Osteocyte (in vitro differentiated cells): Measurements from ENCODE around the gene DPP10. TPM values are rescaled to one million over a fixed set of nuclear protein-coding genes. Genes with fewer than 3 reads are reported as not detected.

Experiments used
- DNase-seq: peaks from one replicate; pipeline ENCODE4 v3.0.0; 2021; ENCODE audit warnings: mixed read lengths; ENCODE audit not compliant: unreplicated experiment; ENCODE audit errors: extremely low spot score
- H3K27ac Mint-ChIP-seq: one replicate; pipeline ENCODE4 v1.8.0; 2021; ENCODE audit warnings: mild to moderate bottlenecking, mixed read lengths; ENCODE audit not compliant: unreplicated experiment
- H3K27me3 Mint-ChIP-seq: one replicate; pipeline ENCODE4 v1.8.0; 2021; ENCODE audit warnings: mixed read lengths; ENCODE audit not compliant: unreplicated experiment
- H3K36me3 Mint-ChIP-seq: one replicate; pipeline ENCODE4 v1.8.0; 2021; ENCODE audit warnings: mixed read lengths; ENCODE audit not compliant: unreplicated experiment
- H3K4me1 Mint-ChIP-seq: one replicate; pipeline ENCODE4 v1.8.0; 2021; ENCODE audit warnings: mixed read lengths; ENCODE audit not compliant: unreplicated experiment
- H3K4me3 Mint-ChIP-seq: one replicate; pipeline ENCODE4 v1.8.0; 2021; ENCODE audit warnings: mild to moderate bottlenecking, moderate library complexity, mixed read lengths; ENCODE audit not compliant: unreplicated experiment
- H3K9me3 Mint-ChIP-seq: one replicate; pipeline ENCODE4 v1.8.0; 2021; ENCODE audit warnings: mixed read lengths; ENCODE audit not compliant: unreplicated experiment
- CTCF ChIP-seq: fragments of 200-600 bp; sonication (generic); IDR thresholded peaks from 2 replicates; pipeline ENCODE4 v1.5.0; 2021; ENCODE audit warnings: antibody characterized with exemption, mild to moderate bottlenecking, moderate library complexity
- total RNA-seq: library from RNA; stranded (reverse); gene quantifications from 2 replicates; pipeline ENCODE4 v1.2.1, GENCODE V29; 2021

DPP10 gene
- total RNA-seq, 1 donor from 2014 or later: not detected

- DNase-seq: no peak
- no peaks in the 10 kb centered on the region for H3K4me1 Mint-ChIP-seq
- no peak for TF ChIP-seq CTCF
- no peak overlapping the region for H3K27ac Mint-ChIP-seq
- H3K36me3 Mint-ChIP-seq: no peaks in the 10 kb centered on the region
- H3K4me3 Mint-ChIP-seq: no peak overlapping the region
- no peaks in the 10 kb centered on the region for H3K27me3 Mint-ChIP-seq
- peaks cover 54% of the 10 kb centered on the region for H3K9me3 Mint-ChIP-seq
Observed at GRCh38 chr2:114933671-114934241, 491.3 kb downstream of the DPP10 start.

- Mint-ChIP-seq H3K4me3 (no peak overlapping the region), H3K27me3 (no peaks in the 10 kb centered on the region), H3K9me3 (peaks cover 45% of the 10 kb centered on the region), H3K4me1 (no peaks in the 10 kb centered on the region), H3K36me3 (no peaks in the 10 kb centered on the region), H3K27ac (no peak overlapping the region)
- DNase-seq: no peak
- no peak for TF ChIP-seq CTCF
Observed at GRCh38 chr2:114935031-114935430, 492.6 kb downstream of the DPP10 start.

GRCh38 chr2:114937366-114937930 lies 495.0 kb downstream of the DPP10 start:
- DNase-seq: no peak
- Mint-ChIP-seq H3K9me3 (peaks cover 27% of the 10 kb centered on the region), H3K27me3 (no peaks in the 10 kb centered on the region), H3K36me3 (no peaks in the 10 kb centered on the region), H3K4me3 (no peak overlapping the region), H3K27ac (no peak overlapping the region), H3K4me1 (no peaks in the 10 kb centered on the region)
- TF ChIP-seq CTCF: no peak

GRCh38 chr2:114940785-114941458 lies 498.5 kb downstream of the DPP10 start:
- Mint-ChIP-seq H3K36me3 (no peaks in the 10 kb centered on the region), H3K27me3 (no peaks in the 10 kb centered on the region), H3K4me1 (no peaks in the 10 kb centered on the region), H3K4me3 (no peak overlapping the region), H3K27ac (no peak overlapping the region), H3K9me3 (peaks cover 10% of the 10 kb centered on the region)
- no peak for DNase-seq
- TF ChIP-seq CTCF: no peak

- Mint-ChIP-seq H3K27ac (no peak overlapping the region), H3K4me1 (no peaks in the 10 kb centered on the region), H3K27me3 (no peaks in the 10 kb centered on the region), H3K4me3 (no peak overlapping the region), H3K36me3 (no peaks in the 10 kb centered on the region), H3K9me3 (no peaks in the 10 kb centered on the region)
- no peak for DNase-seq
- TF ChIP-seq CTCF: no peak
Observed at GRCh38 chr2:114949228-114949804, 506.9 kb downstream of the DPP10 start.
